Mammary epithelial cell (primary cell): ENCODE measurements around the gene NAT8L.
"Not testable (repeated sequence)": the region's sequence is repeated elsewhere in the genome, so short reads cannot be mapped to it uniquely, and the experiment has no call there.

Source experiments
- CTCF ChIP-seq, 2 donors: IDR thresholded peaks in 1 of 2; conservative IDR thresholded peaks in 1 of 2; 2 replicates each; pipeline ENCODE4 v1.5.1; 2011 to 2012; ENCODE audit warnings: inconsistent platforms in 2 of 2, low read length in 2 of 2, mild to moderate bottlenecking in 2 of 2, control low read depth in 1 of 2, low read depth in 1 of 2; ENCODE audit not compliant: insufficient read depth in 1 of 2; ENCODE audit errors: extremely low read depth in 1 of 2
- EZH2 ChIP-seq: IDR thresholded peaks from 2 replicates; pipeline ENCODE4 v1.6.1; 2012; ENCODE audit warnings: low read length, inconsistent platforms, borderline replicate concordance

DNA sequence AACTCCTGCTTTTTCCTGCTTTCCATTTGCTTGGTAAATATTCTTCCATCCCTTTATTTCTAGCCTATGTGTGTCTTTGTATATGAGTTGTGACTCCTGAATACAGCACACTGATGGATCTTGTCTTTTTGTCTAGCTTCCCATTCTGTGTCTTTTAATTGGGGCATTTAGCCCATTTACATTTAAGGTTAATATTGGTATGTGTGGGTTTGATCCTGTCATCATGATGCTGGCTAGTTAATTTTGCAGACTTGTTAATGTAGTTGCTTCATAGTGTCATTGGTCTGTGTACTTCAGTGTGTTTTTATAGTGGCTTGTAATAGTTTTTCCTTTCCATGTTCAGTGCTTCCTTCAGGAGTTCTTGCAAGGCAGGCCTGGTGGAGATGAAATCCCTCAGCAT, 28.0 kb upstream of the NAT8L start:
- TF ChIP-seq EZH2; CTCF (conservative IDR thresholded peaks at IDR 0.05 in 1 of 2, IDR thresholded peaks at IDR 0.05 in 1 of 2; ENCODE audit: extremely low read depth in 1 of 2, insufficient read depth in 1 of 2, low read depth in 1 of 2, low read length in 2 of 2): not testable (repeated sequence)
